Fibroblast of skin of scalp (primary cell): ENCODE data around the gene FBN1. TPM values are rescaled to one million over a fixed set of nuclear protein-coding genes. Genes with fewer than 3 reads are reported as not detected.

Experiments
- DNase-seq: peaks from one replicate; pipeline ENCODE4 v3.0.0-alpha.2; 2013
- polyA plus RNA-seq, 2 experiments: library from polyadenylated mRNA; unstranded; fragments of 120-200 nt; gene quantifications; one replicate each; pipeline ENCODE4 v1.2.1, GENCODE V29; 2013; ENCODE audit not compliant: insufficient read length in 2 of 2

FBN1 gene
- polyA plus RNA-seq (2013, experiment 1 of 2; ENCODE audit: insufficient read length), result 854 TPM
- polyA plus RNA-seq (2013, experiment 2 of 2; ENCODE audit: insufficient read length), result 857 TPM

DNA sequence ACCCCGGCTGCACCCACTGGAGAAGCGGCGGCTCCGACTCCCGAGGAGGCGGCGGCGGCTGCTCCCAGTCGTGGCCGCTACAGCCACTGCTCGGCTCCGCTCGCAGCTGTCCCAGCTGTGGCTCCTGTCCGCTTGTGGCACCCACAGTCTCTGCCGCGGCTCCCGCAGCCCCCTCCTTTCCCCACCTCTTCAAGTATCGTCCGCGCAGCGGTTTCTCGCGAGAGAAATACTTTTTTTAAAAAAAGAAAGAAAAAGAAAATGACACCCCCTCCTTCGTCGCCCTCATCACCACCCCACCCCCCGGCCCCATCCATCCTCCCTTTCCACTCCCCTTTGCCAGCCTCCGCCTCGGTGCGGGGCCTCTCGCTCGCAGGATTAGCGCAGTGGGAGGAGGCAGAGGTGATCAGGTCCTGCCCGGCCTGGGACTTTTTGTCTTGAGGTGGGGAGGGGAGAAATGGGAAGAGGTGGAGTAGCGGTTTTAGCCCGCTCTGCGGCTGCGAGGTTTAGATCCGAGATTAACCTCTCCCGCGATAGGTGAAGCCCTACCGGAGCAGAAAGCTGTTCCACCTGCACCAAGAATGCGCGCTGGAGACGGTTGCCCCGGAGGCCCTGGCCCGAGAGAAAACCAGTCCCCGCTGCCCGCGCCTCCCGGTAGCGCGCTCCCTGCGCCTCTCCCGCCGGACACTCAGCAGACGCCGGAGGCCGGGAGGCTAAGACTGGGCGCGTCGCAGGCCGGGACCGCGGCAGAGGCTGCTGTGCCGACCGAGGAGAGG lies at the start of gene FBN1:
Gene FBN1, minus strand, starts transcription at position 152 of the 773 bp plus-strand sequence. CDS start 940 bp downstream, outside the sequence.
- DNase-seq, result peak; percentile 96

DNA sequence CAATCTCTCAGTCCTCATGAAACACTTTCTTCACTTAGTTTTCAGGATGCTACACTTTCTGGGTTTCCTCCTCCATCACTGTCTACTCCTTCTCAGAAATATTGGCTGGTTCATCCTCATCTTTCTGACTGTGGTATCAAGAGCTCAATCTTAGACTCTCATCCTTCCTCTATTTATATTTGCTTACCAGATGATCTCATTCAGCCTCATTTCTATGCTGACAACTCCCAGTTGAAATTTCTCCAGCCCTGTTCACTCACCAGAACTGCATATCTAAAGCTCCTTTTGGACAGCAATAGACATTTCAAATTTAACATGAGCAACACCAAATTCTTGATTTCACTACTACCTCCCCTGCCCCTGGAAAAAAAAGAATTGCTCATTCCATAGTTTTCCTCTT lies 48.0 kb upstream of the FBN1 start:
- DNase-seq, result peak; percentile 85

DNA sequence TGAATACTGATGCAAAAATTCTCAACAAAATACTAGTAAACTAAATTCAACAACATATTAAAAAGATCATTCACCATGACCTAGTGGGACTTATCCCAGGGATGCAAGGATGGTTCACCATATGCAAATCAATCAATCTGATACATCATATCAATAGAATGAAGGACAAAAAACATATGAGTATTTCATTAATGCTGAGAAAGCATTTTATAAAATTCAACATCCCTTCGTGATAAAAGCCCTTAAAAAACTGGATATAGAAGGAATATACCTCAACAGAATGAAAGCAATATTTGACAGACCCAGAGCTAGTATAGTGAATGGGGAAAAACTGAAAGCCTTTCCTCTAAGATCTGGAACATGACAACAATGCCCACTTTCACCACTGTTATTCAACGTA lies 43.0 kb upstream of the FBN1 start:
- DNase-seq, result no peak

DNA sequence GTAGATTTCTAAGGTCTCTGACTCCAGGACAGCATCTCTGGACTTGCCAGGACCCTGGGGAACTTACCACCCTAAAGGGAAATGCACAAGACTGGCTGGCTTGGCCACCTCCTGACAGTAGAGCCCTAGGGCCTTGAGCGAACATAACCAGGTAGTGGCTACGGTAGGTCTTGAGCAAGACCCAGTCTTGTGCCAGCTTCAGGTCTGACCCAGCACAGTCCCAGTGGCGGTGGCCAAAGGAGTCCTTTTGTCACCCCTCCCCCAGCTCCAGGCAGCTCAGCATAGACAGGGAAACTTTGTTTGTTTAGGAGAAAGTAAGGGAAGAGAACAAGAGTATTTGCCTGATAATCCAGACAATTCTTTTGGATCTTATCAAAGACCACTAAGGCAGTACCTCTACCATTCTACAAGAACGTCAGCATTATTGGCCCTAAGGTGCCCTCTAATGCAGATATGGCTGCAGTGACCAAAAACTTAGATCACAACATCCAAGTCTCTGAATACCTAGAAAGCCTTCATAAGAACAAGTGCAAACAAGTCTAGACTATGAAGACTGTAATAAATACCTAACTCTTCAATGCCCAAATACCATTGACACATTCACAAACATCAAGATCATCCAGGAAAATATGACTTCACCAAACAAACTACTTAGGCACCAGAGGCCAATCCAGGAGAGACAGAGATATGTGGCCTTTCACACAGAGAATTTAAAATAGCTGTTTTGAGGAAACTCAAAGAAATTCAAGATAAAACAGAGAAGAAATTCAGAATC lies 38.7 kb upstream of the FBN1 start:
- no peak for DNase-seq

DNA sequence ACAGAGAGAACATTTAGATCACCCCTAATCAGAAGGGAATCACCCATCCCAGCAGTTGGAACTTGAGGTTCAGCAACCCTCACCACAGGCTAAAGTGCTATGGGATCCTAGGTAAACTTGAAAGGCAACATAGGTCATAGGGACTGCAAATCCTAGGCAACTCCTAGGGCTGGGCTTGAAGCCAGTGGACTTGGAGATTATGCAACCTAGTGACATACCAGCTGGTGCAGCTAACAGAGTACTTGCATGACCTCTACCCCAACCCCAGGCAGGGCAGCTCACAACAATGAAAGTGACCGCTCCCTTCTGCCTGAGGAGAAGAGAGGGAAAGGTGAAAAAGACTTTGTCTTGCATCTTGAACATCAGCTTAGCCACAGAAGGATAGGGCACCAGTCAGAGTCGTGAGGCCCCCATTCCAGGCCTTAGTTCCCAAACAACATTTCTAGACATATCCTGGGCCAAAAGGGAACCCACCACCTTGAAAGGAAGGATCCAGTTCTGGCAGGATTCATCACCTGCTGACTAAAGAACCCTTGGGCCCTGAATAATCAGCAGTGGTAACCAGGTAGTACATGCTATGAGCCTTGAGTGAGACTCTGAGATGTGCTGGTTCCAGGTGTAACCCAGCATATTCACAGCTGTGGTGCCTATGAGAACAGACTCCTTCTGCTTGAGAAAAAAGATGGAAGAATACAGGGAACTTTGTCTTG lies 37.6 kb upstream of the FBN1 start:
- DNase-seq, result peak; percentile 66

DNA sequence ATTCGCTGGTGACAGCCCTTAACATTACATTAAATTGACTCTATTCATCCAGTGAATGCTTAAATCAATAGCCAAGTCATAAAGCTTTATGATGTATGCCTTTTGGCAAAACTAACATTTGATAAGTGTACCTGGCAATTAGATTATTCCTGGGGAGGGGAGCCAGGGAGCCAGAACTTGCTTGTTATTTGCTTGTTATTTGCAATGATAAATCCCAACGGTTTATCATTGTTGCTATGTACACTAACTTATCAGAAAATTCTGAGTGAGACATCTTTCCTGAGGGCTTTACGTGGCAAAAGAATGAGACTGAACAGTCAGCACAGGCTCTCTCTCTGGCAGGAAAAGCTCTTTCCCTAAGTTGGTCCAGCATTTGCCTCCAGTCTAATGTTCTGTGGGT lies 35.8 kb upstream of the FBN1 start:
- peak; percentile 42 for DNase-seq

DNA sequence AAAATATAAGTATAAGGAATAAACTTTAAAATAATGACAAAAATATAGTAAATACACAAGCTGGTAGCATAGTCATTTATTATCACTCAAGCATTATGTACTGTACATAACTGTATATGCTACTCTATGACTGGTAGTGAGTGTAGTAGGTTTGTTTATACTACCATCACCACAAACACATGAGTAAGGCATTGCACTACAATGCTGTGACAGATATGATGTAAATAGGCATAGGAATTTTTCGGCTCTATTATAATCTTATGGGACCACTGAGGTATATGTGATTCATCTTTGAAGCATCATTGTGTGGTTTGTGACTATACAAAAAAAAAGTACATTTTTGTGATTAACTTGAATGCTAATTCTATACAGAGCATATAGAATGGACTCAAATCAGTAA lies 35.3 kb upstream of the FBN1 start:
- peak; percentile 94 for DNase-seq

DNA sequence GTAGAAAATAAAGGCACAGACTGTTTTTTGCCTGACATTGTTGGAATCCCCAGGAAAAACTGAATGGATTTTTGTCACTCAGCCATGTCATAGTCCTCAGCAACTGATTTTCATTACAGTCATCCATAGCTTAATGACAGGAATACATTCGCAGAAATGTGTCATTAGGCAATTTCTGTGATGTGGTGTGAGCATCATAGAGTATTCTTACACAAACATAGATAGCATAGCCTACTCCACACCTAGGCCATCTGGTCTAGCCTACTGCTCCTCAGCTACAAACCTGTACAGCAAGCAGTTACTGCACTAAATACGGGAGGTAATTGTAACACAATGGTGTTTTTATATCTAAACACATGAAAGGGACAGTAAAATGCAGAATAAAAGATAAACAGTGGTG lies 34.4 kb upstream of the FBN1 start:
- DNase-seq, result peak; percentile 36

DNA sequence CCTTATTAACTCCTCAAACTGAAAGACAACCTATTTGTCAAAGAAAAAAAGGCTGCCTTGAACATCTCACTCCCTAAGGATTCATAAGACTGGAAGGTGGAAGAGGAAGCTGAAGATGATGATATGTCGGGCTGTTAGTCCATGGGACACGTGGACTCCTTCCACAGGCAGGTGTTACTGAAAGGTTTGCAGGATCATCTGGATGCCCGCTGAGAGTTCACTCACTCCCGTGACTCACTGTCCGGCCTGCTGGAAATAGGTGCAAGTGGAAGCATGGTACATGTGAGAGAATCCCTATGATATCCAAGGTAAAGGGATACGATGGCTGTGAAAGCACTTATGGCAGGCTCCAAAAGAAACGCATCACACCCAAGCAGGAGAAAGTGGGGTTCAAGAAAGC lies 33.3 kb upstream of the FBN1 start:
- no peak for DNase-seq

DNA sequence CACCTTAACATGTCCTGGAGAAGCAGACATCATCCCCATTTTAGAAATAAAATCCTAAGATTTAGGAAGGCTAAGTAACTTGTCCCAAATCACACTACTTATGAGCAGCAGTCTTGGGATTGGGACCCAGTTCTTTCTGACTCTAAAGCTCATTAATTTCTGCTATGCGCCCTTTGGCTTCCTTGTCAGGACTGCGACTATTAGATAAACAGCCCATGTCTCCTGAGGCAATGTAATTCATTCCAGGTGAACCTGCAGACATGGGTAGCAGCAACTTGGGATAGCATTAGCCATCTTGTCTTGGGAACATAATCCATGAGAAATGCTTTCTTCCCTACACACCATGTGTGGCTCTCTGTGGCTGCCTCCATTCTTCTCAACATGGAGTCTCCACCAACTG lies 32.3 kb upstream of the FBN1 start:
- no peak for DNase-seq

DNA sequence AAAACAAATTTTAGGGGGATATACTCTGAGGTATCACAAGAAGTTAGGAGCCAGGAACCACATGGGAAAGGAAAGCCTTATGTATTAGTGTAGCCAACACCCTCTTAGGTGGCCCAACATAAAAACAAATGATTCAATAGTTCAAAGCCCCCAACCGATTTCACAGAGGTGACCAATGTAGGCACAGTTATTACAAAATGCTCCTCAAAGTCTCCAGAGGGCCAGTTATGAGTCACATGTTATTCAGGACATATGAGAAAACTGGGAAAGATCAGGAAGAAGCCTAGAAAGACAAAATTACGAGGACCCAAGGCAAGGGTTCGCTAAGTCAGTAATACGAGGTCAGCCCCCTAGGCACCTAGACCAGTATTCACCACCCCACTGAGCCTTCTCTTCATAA lies 29.9 kb upstream of the FBN1 start:
- peak; percentile 51 for DNase-seq

DNA sequence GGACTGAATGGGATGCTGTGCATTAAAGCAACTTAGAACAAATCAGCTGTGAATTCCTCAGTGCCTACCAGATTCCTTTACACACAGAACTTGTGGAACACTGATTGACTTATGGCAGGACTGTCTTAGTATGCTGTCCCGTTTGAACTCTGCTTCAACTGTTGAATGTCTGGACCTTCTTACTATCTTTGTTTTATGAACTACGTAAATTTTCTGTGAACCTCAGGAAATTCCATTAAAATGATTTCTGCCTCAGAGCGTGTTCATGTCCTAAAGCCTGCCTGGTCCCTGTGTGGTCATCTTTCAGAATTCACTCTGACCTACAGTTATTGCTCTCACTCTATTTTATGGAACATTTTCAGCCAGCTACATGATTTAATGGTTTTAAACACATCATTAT lies 29.4 kb upstream of the FBN1 start:
- peak; percentile 78 for DNase-seq

DNA sequence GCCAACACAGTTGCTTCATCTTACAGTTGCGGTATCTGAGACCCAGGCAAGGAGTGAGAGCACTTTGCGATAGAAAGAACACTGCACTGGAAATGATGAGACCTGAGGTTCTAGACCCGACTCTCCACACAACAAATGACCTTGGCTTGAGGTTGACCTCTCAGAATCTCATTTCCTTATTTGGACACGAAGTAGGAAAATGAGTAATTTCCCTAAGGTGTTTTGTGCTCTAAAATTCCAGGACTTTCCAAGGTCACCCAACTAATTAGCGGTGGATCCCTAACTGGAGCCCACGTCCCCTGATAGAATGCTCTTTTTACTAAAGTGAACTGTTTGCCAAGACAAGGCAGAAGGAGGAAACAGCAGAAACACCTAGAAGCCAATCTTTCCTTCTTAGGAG lies 26.7 kb upstream of the FBN1 start:
- no peak for DNase-seq

DNA sequence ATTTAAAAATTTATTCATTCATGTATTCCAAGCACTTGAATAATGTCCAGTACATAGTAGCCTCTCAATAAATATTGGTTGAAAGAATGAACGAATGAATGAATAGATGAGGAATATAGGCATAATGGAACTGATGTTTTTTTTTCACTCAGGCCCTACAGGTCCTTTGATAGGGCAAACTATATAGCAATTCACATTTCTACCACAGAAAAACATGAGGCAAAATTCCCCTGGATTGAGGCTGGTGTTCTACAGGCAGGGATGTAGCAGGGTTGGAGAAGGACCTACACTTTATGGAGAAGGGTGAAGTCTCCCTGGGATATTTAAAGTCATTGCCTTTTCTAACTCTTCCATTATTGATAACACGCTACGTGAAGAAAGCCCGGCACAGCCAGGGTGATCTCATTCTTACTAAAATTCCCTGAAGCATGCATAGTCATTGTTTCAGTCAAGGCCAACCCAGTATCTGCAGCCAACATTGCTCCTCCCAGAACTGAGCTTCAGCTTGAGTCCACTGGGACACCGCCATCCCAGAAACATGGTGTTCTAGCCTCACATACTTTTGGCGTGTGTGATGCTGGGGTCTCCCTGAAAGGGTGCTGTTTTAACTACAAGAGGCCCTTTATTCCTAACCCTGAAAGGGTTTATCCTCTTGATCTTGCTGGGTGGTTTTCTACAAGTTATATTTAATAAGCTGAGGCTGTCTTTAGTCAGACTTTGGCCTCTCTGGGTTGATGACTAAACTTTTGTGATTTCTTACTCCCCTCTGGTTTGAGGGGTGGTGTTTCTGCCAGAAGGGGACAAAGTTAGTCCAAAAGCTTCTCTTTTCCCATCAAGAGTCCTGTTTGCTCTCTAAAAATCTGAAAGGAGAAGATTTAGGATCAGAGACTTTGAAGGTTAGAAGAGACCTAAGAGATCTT lies 25.9 kb upstream of the FBN1 start:
- DNase-seq, result peak; percentile 95

DNA sequence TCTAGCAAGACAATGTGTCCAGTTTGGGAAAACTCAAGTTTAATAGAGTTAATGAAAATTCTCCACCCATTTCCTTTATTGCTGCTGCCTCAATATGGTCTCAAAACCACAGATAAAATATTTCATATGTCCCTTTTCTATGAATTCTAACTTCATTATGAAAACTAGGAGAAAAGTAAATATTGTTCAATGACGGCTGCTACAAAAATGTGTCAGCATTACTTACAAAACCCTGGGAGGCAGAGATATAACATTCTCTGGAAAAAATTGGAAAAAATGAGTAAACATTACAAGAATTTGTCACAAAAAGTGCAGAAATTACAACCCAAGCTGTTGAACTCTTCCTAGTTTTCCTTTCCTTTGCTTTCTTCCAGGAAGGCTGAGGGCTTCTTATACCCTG lies 22.2 kb upstream of the FBN1 start:
- peak; percentile 93 for DNase-seq

DNA sequence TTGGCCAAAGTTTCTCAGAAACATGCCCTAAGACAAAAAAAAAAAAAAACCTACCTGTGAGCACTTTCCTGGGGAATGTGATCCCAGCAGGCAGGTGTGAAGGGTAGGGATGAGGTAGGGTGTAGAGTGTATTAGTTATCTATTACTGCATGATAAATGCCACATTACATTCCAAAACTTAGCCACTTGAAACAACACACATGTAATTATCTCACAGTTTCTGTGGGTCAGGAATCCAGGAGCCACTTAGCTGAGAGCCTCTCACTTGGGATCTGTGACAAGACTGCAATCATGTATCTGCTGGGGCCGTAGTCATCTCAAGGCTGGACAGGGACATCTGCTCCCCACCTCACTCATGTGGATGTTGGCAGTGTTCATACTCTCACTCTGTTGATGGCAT lies 18.9 kb upstream of the FBN1 start:
- DNase-seq, result no peak

DNA sequence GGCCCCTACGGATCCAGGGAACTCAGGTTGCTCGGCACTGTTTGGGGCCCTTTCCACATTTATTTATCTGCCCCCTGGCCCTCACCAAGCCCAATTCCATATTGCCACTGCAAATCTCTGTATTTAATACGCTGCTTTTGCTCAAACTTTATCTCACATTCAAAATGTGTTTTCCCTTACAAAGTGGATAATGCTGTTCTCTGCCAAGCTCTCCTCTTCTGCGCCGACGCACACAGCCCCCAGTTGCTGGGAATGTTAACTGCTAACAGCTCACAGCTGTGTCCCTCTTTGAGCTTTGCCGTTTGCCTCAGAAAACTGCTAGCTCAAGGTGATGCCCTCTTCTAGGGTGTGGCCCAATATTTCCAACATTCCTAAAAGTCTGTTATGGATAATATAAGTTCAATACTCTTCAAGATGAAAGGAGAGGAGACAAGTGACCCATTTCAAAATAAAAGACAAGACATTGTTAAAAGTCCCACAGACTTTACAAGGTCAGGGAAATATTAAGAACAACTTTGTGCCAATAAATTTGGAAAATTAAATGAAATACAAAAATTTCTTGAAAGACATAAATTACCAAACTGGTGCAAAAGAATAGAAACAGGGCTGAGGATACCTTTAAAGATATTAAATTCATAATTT lies 12.6 kb upstream of the FBN1 start:
- DNase-seq, result no peak

DNA sequence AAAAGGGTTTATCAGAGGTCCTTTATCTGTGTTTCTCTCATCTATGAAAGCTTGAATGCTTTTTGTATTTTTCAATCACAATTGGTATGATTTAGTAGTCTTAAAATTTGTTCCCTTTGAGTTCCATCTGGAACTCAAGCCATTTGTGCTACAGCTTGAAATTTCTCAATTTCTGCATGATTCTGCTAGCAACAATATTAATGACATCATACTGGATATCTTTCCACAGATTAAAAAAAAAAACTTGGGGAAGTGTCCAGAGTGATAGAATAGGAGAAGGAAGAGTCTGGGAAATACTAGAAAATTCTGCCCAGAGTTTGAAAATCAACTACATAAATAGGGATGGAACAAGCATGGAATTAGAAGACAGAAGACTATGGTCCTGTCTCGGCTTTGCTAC lies 9.3 kb upstream of the FBN1 start:
- DNase-seq, result no peak

DNA sequence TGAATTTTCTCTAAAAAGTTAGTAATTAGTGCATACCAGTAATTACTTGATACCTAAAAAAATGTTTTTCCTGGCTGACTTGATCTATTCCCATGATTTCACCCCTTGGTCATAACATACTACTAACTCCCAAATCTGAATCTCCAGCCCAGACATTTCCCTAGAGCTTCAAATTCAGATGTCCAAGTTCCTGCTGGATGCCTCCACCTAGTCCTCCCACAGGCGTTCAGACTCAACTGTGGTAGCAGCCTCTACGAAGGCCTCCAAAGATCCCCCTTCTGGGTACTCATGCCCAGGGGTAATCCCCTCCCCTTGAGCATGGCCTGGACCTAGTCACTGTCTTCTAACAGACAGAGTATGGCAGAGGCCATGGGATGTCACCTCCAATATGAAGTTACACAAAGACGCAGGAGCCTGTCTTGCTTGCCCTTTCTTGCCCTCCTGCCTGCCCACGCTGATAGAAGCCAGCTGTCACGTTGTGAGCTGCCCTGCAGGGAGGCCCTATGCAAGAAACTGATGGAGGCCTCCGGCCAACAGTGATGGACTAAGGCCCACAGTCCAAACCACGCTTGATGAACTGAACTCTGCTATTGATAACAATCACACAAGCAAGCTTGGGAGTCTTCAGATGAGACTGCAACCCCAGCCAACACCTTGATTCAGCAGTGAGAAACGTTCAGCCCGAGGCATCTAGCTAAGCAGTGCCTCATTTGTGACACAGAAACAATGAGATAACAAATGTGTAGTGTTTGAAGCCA lies 8.6 kb upstream of the FBN1 start:
- no peak for DNase-seq

DNA sequence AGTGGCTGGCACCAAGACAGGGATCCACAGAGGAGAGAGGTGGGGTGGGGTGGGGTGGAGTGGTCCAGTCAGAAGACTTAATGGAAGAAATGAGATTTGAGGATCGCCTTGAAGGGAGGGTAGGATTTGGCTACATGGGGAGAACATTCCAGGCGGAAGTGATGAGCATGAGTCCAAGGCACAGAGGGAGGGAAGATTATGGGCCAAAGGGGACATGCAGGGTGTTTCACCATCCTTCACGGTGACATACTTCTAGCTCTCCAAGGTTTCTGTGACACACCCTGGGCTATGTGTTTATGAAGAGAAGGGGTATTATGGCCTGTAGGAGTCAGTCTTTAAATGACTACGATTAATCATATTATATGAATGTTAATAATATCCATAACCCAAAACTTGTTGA lies 7.7 kb upstream of the FBN1 start:
- DNase-seq, result no peak

DNA sequence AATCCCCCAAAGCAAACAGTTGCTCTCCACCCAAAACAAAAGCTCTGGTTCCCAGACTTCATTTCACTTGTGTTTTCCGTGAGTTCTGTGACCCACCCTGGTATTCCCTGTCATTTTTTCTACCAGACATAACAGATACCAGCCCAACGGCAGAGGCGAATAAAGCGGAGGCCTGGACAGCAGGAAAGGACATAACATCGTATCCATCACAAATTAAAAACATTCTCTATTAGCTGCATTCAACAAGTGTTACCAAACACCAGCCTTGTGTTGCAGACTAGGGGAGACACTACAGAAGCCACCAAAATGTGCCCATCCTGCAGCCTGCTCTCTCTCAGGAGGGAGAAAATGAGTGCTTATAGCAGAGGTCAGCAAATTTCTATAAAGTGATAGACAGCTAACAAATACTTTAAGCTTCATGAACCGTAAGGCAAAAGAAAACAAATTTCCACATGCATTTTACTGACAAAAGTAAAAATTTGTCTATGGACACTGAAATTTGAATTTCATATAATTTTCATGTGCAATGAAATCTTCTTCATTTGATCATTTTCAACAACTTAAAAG lies 7.1 kb upstream of the FBN1 start:
- DNase-seq, result no peak
